ENCODE measurements around the gene DLD.
"Not testable (repeated sequence)": the region's sequence is repeated elsewhere in the genome, so short reads cannot be mapped to it uniquely, and the experiment has no call there.

GRCh38 chr7:107848211-107848610, 42.8 kb upstream of the DLD start:
- not testable (repeated sequence) for TF ChIP-seq POLR2AphosphoS5, CTCF, EP300, POLR2A (IDR thresholded peaks at IDR 0.05)
